Esophagus muscularis mucosa (tissue), 2 donors: ENCODE results near the gene GNRHR.

Source experiments
- EP300 ChIP-seq: sonication (generic); formaldehyde crosslinking; IDR thresholded peaks from one replicate; pipeline ENCODE4 v1.6.1; 2017; ENCODE audit warnings: antibody characterized with exemption
- POLR2A ChIP-seq: fragments of 450-650 bp; IDR thresholded peaks from one replicate; pipeline ENCODE4 v1.6.1; 2017; ENCODE audit warnings: antibody characterized with exemption, moderate library complexity, mild to moderate bottlenecking, low read depth

GRCh38 chr4:67719953-67720617 is 34.1 kb downstream of the GNRHR start:
- TF ChIP-seq POLR2A (no peak), EP300 (no peak)
